HG02759 (cell line): ENCODE measurements around the gene SLC22A17.
"Not testable (repeated sequence)": the region's sequence is repeated elsewhere in the genome, so short reads cannot be mapped to it uniquely, and the experiment has no call there.

Experiments used
- ATAC-seq: cut with Tn5 transposase; IDR thresholded peaks from one replicate; pipeline ENCODE4 v1.9.1; 2021; ENCODE audit warnings: mild to moderate bottlenecking, moderate library complexity; ENCODE audit not compliant: unreplicated experiment

Gene SLC22A17

GRCh38 chr14:23346693-23347405 lies 5.8 kb downstream of the SLC22A17 start:
- no peak for ATAC-seq

- ATAC-seq: no peak
These were observed 6.5 kb downstream of the SLC22A17 start for GRCh38 chr14:23345987-23346692.

GRCh38 chr14:23344481-23344880 lies 8.2 kb downstream of the SLC22A17 start:
- no peak for ATAC-seq

- ATAC-seq: no peak
These were observed 13.0 kb downstream of the SLC22A17 start for GRCh38 chr14:23339506-23340268.

GRCh38 chr14:23335623-23336022 lies 17.1 kb downstream of the SLC22A17 start:
- ATAC-seq: no peak

GRCh38 chr14:23327947-23328744 lies 24.5 kb downstream of the SLC22A17 start:
- ATAC-seq: no peak

GRCh38 chr14:23326491-23327332 lies 26.0 kb downstream of the SLC22A17 start:
- no peak for ATAC-seq

GRCh38 chr14:23325746-23326145 lies 26.9 kb downstream of the SLC22A17 start:
- ATAC-seq: not testable (repeated sequence)

GRCh38 chr14:23324993-23325392 lies 27.7 kb downstream of the SLC22A17 start:
- no peak for ATAC-seq

GRCh38 chr14:23324455-23324846 lies 28.2 kb downstream of the SLC22A17 start:
- no peak for ATAC-seq

- no peak for ATAC-seq
These were observed 28.7 kb downstream of the SLC22A17 start for GRCh38 chr14:23323838-23324454.

- no peak for ATAC-seq
These were observed 29.8 kb downstream of the SLC22A17 start for GRCh38 chr14:23322568-23323517.

- ATAC-seq: peak; percentile 21
These were observed 30.8 kb downstream of the SLC22A17 start for GRCh38 chr14:23321572-23322547.

GRCh38 chr14:23320584-23321571 lies 31.8 kb downstream of the SLC22A17 start, which contains the start of gene PABPN1:
Gene PABPN1 (plus strand): TSS chr14:23321457. CDS start chr14:23321470, 13 bp downstream.
- ATAC-seq: peak; percentile 89

GRCh38 chr14:23319746-23320583 lies 32.7 kb downstream of the SLC22A17 start:
- no peak for ATAC-seq
